NCI-H226 (cell line): Measurements from ENCODE around the gene AURKA.
A peak's percentile ranks its signal among the peaks of the same experiment; 100 is the strongest.
"Not testable (repeated sequence)": the region's sequence is repeated elsewhere in the genome, so short reads cannot be mapped to it uniquely, and the experiment has no call there.

Experiments
- DNase-seq: peaks from one replicate; pipeline ENCODE4 v3.0.0-alpha.2; 2015

The AURKA gene

DNA sequence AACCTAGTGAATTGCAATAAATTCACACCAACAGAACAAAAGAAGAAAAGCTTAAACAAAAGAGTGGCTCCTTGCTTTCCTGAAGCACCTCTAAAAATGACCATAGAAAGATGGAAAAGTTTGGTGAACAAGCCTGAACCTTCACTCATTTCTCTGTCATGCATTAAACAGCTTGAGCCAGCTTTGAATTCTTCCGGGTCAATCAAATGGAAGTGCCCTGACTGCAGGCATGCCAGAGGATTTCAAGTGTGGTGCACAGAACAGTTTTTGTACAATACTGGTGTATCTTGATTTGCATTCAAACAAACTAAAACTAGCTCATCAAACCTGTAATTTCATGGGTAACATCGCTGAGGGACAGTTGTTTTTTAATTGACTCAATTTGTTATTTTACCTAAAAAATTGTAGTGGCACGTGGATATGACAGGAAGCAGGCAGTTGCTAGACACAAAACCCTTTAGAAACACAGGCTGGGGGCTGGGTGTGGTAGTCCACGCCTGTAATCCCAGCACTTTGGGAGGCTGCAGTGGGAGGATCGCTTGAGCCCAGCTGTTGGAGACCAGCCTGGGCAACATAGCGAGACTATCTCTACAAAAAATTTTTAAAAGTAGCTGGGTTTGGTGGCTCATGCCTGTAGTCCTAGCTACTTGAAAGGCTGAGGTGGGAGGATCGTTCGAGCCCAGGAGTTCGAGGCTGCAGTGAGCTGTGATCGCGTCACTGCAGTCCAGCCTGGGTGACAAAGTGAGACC lies 29.1 kb upstream of the AURKA start:
- DNase-seq: no peak

DNA sequence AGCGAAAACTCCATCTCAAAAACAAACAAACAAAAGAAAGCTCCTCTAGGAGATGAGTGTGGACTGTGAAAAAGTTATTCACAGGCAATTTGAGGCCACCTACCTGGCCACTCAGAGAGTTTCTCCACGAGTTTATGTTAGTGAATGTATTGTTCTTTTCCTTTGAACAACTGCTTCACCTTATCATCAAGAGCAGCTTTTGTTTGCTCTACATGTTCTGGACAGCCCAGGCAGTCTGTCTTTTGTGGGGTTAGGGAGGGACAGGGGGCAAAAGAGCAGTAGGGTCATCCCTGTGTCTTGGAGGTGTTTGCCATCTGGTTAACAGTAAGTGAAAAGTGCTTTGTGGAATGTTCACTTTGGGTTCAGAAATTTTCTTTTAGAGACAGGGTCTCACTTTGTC lies 28.0 kb upstream of the AURKA start:
- DNase-seq: no peak

GRCh38 chr20:56418385-56418861 lies 26.4 kb upstream of the AURKA start:
- DNase-seq: no peak

DNA sequence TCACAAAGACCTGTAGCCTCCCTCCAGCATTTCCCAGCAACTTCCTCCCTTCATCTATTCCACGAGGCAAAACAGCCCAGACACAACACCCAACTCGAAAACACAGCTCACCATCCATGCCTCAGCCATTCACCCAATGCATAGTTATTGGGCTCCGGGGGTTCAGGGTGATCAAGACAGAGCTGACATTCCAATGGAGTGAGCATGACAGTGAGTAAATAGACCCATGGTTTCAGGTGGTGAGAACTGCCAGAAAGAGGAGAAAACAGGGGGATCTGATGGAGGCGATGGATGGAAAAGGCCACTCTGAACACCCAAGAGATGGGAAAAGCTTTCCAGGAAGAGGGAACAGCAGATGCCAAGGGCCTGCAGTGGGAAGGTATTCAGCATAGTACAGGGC lies 25.9 kb upstream of the AURKA start:
- DNase-seq: peak; percentile 38

GRCh38 chr20:56417402-56417801 lies 25.4 kb upstream of the AURKA start:
- DNase-seq: no peak

DNA sequence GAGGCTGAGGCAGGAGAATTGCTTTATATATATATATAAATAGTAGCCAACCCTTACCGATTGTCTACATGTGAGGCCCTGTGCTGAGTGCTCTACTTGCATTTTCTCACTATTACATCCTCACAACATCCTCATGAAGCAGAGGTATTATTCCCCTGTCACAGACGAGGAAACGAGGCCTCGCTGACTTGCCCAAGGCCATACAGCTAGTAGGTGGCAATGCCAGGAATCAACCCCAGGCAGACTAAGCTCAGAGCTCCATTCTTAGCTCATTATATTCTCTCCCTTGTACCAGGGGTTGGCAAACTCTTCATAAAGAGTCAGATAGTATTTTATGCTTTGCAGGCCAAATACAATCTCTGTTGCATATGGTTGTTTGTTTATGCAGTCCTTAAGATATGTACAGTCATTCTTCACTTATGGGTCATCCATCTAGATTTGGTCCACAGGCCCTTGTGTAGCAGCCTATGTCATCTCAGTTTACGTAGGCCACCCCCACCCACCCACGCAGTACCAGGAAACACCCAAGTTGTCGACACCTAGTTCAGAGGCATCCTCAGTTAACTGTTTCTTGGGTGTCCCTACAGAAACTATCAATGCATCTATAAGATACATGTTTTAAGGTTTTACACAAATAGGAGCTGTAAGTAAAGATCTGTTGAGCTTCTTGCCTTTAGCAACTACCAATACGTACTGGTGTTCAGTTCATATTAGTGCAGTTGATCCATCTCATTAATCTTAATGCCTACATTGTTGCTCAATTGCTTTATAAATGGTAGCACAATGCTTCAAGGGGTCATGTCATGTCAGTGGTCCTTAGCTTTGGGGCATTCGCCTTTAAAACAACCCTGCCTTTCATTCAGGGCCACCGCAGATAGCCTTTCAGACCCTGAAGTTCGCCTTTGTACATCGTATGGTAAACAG lies 23.1 kb upstream of the AURKA start:
- peak; percentile 66 for DNase-seq

DNA sequence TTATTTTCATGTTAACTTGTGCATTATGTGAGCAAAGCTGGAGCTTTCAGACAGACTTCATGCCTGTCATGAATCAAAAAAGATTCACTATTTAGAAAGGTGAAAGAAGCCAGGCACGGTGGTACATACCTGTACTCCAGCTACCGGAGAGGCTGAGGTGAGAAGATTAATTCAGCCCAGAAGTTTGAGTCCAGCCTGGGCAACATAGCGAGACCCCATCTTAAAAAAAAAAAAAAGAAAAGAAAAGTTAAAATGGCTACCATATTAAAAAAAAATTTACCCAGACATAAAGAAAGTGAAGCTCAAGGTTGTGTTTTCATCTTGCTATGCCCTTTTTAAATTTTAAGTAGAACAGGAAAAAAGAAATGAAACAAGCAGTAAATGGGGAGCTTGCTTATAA lies 20.9 kb upstream of the AURKA start:
- DNase-seq: no peak

DNA sequence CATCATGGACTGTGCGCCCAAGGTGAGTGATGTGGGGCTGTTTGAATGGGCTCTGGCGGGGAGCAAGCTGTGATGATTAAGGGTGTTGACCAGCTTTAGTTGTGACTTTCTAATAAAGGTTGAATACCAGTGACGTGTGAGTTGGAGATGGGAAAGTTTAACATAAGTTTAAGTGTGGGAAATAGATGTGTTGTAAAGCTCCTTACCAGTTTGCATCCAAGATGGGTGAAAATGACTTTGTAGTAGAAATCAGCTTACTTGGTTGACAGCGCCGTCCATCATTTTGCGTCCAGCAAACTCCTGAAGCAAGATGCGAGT lies 20.4 kb upstream of the AURKA start:
- DNase-seq: no peak

GRCh38 chr20:56411759-56412472 lies 19.9 kb upstream of the AURKA start, which contains the start of gene CASS4:
CASS4 (plus strand) TSS chr20:56412260; CDS start chr20:56412459, 199 bp downstream.
- no peak for DNase-seq

GRCh38 chr20:56411287-56411686 lies 19.3 kb upstream of the AURKA start:
- not testable (repeated sequence) for DNase-seq

DNA sequence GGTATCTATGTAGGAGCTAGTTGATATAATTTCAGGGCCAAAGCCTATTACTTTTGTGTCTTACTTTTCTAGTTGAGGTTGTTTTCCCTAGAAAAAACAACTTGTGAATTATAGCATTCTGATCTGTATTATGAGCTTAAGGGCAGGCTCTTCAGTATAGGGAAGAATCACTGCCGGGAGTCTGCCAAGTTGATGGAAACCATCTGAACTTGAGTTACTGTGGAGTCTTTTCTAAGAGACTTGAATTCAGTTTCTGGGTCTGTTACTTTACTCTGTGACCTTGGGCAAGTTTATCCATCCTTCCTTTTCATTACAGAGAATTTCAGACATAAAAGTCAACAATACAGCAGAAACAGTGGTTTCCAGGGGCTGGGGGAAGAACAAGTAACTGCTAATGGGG lies 17.9 kb upstream of the AURKA start:
- no peak for DNase-seq

- peak; percentile 9 for DNase-seq
Measured at GRCh38 chr20:56409521-56409920, 17.5 kb upstream of the AURKA start.

DNA sequence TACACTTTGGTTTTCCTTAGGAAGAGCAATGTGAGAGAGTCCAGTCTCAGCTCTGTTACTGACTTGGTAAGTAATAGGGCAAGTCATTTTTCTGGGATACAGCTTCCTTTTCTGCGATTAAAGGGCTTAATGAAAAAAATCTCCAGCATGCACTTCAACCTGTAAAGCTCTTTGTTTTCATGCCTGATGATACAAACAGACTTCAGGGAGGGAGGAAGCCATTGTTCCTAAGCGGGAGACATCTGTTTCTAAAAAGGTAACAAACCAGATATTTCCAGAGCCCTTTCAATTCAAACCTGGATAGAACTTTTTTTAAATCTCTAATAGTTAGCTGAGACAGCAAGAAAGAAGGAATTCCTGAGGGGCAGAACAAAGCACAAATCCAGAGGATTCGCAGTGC lies 14.9 kb upstream of the AURKA start:
- DNase-seq: no peak

DNA sequence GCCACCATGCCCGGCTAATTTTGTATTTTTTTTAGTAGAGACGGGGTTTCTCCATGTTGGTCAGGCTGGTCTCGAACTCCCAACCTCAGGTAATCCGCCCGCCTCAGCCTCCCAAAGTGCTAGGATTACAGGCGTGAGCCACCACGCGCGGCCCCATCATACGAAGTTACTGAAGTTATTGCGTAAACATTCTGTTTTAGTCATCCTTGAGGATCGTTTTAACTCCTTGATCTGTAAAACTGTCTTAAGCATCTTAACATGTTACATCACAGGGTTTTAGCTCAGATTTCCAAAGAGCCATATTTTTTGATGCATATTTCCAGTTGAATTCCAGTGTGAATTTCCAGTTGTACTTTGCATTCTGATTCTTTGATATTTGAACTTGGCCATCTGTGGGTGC lies 13.3 kb upstream of the AURKA start:
- DNase-seq: not testable (repeated sequence)

GRCh38 chr20:56403465-56403864 lies 11.4 kb upstream of the AURKA start:
- no peak for DNase-seq

GRCh38 chr20:56400001-56400640 lies 8.1 kb upstream of the AURKA start:
- DNase-seq: peak; percentile 9

GRCh38 chr20:56395166-56395565 lies 3.2 kb upstream of the AURKA start:
- no peak for DNase-seq

DNA sequence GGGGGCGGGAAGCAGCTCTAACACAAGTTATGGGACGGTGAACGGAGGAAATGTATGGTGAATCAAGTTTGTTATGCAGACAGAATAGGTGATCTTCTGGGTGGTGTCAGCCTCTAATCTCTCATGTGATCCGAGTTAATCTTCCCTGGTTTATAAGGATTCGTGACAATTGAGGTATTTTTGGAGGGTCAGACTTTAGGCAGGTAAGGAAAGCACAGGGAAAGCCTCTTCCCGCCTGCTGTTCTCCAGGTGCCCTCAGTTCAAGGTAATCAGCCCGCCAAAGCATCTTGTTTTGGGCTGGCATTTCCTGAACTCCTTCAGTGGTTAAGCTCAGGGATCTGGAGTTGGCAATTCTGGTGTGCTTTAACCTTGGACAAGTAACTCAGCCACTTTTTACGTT lies 1.6 kb upstream of the AURKA start:
- DNase-seq: no peak

GRCh38 chr20:56392881-56393482 lies 967 bp upstream of the AURKA start:
- DNase-seq: no peak

DNA sequence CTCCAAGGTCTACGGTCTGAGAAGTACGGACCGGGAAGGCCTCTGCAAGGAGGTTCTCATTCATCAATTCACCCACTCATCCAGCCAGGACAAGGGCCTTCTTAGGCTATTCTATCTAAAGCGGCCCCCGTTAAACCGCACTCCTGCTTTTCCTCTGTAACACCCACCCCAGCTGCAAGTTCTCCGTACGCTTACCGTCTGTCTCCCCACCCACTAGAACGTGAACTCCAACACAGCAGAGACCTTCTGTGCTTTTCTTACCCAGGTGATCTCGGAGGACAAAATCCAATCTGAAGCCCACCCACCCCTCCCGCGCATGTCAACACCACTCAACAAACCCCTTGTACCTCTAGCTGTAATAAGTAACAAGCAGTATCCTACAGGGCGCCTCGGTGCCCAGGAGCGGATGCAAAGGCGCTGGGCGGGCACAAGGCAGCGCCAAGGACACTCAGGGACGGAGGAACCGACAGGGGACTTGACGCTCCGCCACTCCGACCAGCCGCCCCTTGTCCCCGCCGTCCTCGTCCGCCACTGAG lies 351 bp downstream of the AURKA start:
- no peak for DNase-seq

DNA sequence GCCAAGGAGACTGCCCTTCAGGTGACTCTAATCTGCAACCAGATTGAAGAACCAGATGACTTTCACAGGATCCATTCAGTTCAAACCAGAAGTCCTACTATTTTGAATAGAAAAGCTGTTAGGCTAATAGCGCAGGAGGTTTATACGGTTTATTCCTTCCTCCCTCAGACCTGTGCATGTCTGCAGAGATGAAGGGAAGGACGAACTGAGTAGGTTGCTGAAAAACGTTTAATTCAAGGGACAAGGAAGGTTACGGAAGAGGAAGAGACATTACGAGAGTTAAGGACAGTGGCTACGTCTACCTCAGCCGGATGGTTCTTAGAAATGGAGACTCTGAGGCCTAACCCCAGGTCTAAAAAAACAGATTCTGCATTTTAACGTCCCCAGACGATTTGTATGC lies 978 bp downstream of the AURKA start:
- no peak for DNase-seq

GRCh38 chr20:56390396-56390795 lies 1.6 kb downstream of the AURKA start:
- DNase-seq: not testable (repeated sequence)
